Memory B cell (primary cell): Measurements from ENCODE around the gene IGSF9.
A peak's percentile ranks its signal among the peaks of the same experiment; 100 is the strongest.

Source experiments
- ATAC-seq: fragments of 150-1000 bp; cut with Tn5 transposase; 2 replicates; pipeline ENCODE4 v1.10.0; 2021; ENCODE audit warnings: low read depth, mild to moderate bottlenecking, moderate library complexity
- DNase-seq, 2 donors: peaks; one replicate each; pipeline ENCODE4 v3.0.0; 2022; ENCODE audit warnings: low spot score in 2 of 2
- H3K27ac Mint-ChIP-seq: one replicate; pipeline ENCODE4 v1.8.0; 2022; ENCODE audit warnings: mild to moderate bottlenecking, moderate library complexity, mixed read lengths
- H3K27me3 Mint-ChIP-seq: one replicate; pipeline ENCODE4 v1.8.0; 2022; ENCODE audit warnings: mixed read lengths
- H3K36me3 Mint-ChIP-seq: one replicate; pipeline ENCODE4 v1.8.0; 2022; ENCODE audit warnings: mild to moderate bottlenecking, mixed read lengths
- H3K4me1 Mint-ChIP-seq: one replicate; pipeline ENCODE4 v1.8.0; 2022; ENCODE audit warnings: mixed read lengths
- H3K4me3 Mint-ChIP-seq: one replicate; pipeline ENCODE4 v1.8.0; 2022; ENCODE audit warnings: mild to moderate bottlenecking, moderate library complexity, mixed read lengths
- H3K9me3 Mint-ChIP-seq: one replicate; pipeline ENCODE4 v1.8.0; 2022; ENCODE audit warnings: mixed read lengths

The IGSF9 gene

GRCh38 chr1:159928491-159929050 lies 16.8 kb downstream of the IGSF9 start:
- Mint-ChIP-seq H3K9me3 (no peaks in the 10 kb centered on the region), H3K36me3 (peaks cover 5% of the 10 kb centered on the region), H3K4me3 (no peak overlapping the region), H3K27me3 (peaks cover 4% of the 10 kb centered on the region), H3K4me1 (peaks cover 24% of the 10 kb centered on the region), H3K27ac (no peak overlapping the region)
- DNase-seq = no peak
- ATAC-seq = no peak

DNA sequence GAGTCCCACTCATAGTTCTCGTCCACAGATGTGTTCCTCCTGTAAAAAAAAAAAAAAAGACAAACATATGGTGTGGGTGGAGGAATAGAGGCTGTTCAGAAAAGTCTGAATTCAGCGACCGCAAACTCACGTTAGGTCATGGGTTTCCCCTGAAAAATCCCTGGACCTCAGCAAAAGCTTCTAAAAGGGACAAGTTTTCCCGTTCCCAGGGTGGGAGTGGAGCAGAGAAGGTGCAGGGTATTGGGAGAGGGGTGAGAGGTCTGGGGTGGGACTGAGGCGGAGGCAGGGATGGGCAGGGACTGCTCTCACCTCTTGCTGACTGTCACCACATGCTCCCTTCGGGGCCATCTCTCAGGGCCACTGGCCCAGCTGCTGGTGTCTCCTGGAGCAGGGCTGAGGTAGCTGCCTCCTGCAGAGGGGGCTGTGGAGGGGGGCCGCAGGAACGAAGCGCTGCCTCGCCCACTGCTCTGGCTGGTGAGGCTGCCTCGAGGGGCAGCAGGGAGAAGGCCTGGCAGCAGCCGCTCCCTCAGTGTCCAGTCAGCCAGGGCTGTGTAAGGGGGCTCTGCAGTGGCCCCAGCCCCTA lies 17.5 kb downstream of the IGSF9 start:
- H3K36me3 Mint-ChIP-seq = peaks cover 5% of the 10 kb centered on the region
- H3K9me3 Mint-ChIP-seq = no peaks in the 10 kb centered on the region
- peaks cover 4% of the 10 kb centered on the region for H3K27me3 Mint-ChIP-seq
- H3K4me3 Mint-ChIP-seq = no peak overlapping the region
- H3K27ac Mint-ChIP-seq = no peak overlapping the region
- DNase-seq (no peak), ATAC-seq (no peak)
- peaks cover 28% of the 10 kb centered on the region for H3K4me1 Mint-ChIP-seq

DNA sequence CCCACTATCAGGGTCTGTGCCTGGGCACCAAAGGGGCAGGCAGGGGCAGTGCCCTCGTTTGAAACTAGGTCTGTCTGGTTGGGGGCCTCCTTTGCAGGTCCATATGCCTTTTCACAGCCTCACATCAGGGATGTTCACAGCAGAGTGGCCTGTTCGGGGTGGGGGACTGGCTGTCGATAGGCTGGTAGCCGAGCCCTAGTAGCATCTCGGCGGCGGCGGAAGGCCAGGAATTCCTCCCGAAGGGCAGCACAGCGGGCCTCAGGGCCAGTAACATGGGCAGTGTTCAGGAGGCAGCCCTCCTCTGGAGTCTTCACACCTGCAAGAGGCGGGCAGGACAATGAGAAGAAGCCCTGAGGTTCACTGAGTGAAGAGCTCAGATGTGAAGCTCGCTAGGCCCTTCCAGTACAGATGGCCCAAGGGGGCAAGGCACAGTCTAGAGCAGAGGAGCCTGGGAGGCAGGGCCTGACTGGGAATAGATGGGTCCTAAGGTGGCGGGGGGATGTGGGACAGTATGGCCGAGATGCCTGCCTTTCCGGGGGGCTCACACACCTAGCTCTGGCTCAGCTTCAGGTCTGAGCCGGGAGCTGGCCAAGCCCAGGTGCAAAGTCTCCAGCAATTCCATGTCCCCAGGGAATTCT lies 18.1 kb downstream of the IGSF9 start:
- Mint-ChIP-seq H3K36me3 (peaks cover 5% of the 10 kb centered on the region), H3K4me3 (no peak overlapping the region), H3K9me3 (no peaks in the 10 kb centered on the region), H3K27me3 (peaks cover 4% of the 10 kb centered on the region), H3K27ac (peak overlapping the region; percentile 100), H3K4me1 (peaks cover 32% of the 10 kb centered on the region)
- DNase-seq (no peak), ATAC-seq (no peak)

DNA sequence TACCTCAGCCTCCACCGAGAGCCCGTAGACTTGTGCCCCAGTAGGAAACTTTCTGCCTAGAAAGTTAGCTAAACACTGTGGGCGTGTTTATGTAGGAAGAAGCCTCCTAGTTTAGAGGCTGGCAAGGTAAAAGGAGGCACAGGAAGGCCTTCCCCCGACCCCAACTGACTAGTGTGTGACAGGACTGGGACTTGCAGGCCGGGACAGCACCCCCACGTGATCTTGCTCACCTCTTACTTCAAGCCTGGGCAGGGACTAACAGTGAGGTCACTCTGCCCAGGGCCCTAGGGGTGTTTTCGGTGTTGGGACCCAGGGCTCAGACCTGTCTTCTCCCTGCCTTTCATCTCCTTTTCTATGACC lies 19.7 kb downstream of the IGSF9 start:
- Mint-ChIP-seq H3K36me3 (peaks cover 7% of the 10 kb centered on the region), H3K9me3 (no peaks in the 10 kb centered on the region), H3K27ac (peak overlapping the region; percentile 100), H3K4me3 (peak overlapping the region; percentile 89), H3K4me1 (peaks cover 47% of the 10 kb centered on the region), H3K27me3 (no peaks in the 10 kb centered on the region)
- DNase-seq (no peak), ATAC-seq (no peak)

GRCh38 chr1:159924791-159925718 lies 20.4 kb downstream of the IGSF9 start, which contains the start of gene TAGLN2:
TSS of gene TAGLN2 (minus strand) at chr1:159925507. CDS start at chr1:159920509, 4,998 bp downstream.
- H3K27ac Mint-ChIP-seq = peak within 1 kb of the TSS; percentile 100
- peaks cover 49% of the 10 kb centered on the region for H3K4me1 Mint-ChIP-seq
- ATAC-seq (peak; percentile 46), DNase-seq (peak; percentile 92 to 95)
- no peaks in the 10 kb centered on the region for H3K27me3 Mint-ChIP-seq
- H3K9me3 Mint-ChIP-seq = no peaks in the 10 kb centered on the region
- H3K36me3 Mint-ChIP-seq = peaks cover 12% of the 10 kb centered on the region
- H3K4me3 Mint-ChIP-seq = peak within 1 kb of the TSS; percentile 89

DNA sequence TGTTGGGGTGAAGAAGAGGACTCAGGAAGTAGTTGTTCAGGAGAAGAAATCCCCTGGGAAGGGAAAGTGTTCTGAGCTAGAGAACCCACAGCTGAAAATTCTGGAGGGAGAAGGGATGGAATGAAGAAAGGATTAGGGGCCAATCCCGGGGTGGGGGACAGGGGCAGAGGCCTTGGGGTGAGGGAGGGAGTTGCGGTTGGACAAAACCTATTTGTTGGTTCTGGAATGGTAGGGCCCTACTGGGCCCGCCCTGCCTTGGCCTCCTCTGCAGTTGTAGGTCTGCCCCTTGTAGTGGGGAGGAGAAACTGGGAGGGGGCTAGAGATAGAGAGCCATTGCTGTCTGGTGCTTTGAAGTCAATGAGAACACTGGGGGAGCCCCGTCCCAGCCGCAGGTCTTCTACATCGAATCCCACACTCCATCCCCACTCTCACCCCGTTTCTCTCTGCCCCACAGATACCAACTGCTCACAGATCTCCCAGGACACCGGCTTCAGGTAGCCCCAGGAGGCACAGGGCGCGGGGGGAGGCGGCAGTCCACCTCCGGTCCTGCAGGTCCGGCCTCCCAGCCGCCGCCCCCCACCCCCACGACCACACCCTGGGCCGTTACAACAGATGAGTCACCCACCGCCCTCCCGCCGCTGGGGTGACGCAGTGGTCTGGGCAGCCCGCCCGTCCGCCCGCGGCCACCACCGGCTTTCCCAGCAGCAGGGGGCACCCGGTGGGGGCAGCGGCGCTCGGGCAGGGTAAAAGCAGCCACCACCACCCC lies 21.2 kb downstream of the IGSF9 start:
- peaks cover 54% of the 10 kb centered on the region for H3K4me1 Mint-ChIP-seq
- peak overlapping the region; percentile 100 for H3K27ac Mint-ChIP-seq
- H3K9me3 Mint-ChIP-seq = no peaks in the 10 kb centered on the region
- H3K4me3 Mint-ChIP-seq = peak overlapping the region; percentile 89
- ATAC-seq (peak; percentile 18), DNase-seq (peak; percentile 70 to 73)
- peaks cover 17% of the 10 kb centered on the region for H3K36me3 Mint-ChIP-seq
- no peaks in the 10 kb centered on the region for H3K27me3 Mint-ChIP-seq

GRCh38 chr1:159923203-159924024 lies 22.0 kb downstream of the IGSF9 start:
- peak; percentile 53 for ATAC-seq
- H3K27ac Mint-ChIP-seq = peak overlapping the region; percentile 100
- H3K4me3 Mint-ChIP-seq = peak overlapping the region; percentile 89
- peak; percentile 88 to 90 for DNase-seq
- peaks cover 18% of the 10 kb centered on the region for H3K36me3 Mint-ChIP-seq
- peaks cover 55% of the 10 kb centered on the region for H3K4me1 Mint-ChIP-seq
- H3K9me3 Mint-ChIP-seq = no peaks in the 10 kb centered on the region
- H3K27me3 Mint-ChIP-seq = no peaks in the 10 kb centered on the region

GRCh38 chr1:159922511-159923202 lies 22.8 kb downstream of the IGSF9 start:
- H3K4me1 Mint-ChIP-seq = peaks cover 61% of the 10 kb centered on the region
- ATAC-seq = no peak
- peak overlapping the region; percentile 89 for H3K4me3 Mint-ChIP-seq
- no peaks in the 10 kb centered on the region for H3K9me3 Mint-ChIP-seq
- no peaks in the 10 kb centered on the region for H3K27me3 Mint-ChIP-seq
- peaks cover 24% of the 10 kb centered on the region for H3K36me3 Mint-ChIP-seq
- DNase-seq = peak in 1 of 2 donors; percentile 65
- peak overlapping the region; percentile 100 for H3K27ac Mint-ChIP-seq

- H3K36me3 Mint-ChIP-seq = peaks cover 28% of the 10 kb centered on the region
- H3K27ac Mint-ChIP-seq = peak overlapping the region; percentile 100
- peak; percentile 4 for ATAC-seq
- DNase-seq = peak; percentile 60 to 65
- H3K4me3 Mint-ChIP-seq = peak overlapping the region; percentile 89
- H3K9me3 Mint-ChIP-seq = no peaks in the 10 kb centered on the region
- peaks cover 64% of the 10 kb centered on the region for H3K4me1 Mint-ChIP-seq
- H3K27me3 Mint-ChIP-seq = no peaks in the 10 kb centered on the region
Measured at GRCh38 chr1:159921700-159922504, 23.5 kb downstream of the IGSF9 start.

DNA sequence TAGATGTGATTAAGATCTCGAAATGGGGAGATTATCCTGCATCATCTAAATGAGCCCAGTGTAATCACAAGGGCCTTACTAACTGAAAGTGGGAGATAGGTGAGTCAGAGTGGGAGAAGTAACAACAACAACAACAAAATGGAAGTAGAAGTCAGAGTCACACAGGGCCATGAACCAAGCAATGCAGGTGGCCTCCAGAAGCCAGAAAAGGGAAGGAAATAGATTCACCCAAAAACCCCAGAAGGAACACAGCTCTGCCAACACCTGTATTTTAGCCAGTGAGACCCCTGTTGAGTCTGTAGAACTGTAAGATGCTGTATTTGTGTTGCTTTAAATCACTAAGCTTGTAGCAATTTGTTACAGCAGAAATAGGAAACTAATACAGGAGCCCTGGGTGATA lies 24.2 kb downstream of the IGSF9 start:
- Mint-ChIP-seq H3K4me3 (peak overlapping the region; percentile 89), H3K9me3 (no peaks in the 10 kb centered on the region), H3K27me3 (no peaks in the 10 kb centered on the region), H3K4me1 (peaks cover 57% of the 10 kb centered on the region), H3K36me3 (peaks cover 32% of the 10 kb centered on the region), H3K27ac (peak overlapping the region; percentile 100)
- ATAC-seq (peak; percentile 32), DNase-seq (peak in 1 of 2 donors; percentile 65)

- Mint-ChIP-seq H3K4me3 (peak overlapping the region; percentile 89), H3K36me3 (peaks cover 36% of the 10 kb centered on the region), H3K4me1 (peaks cover 54% of the 10 kb centered on the region)
Measured at GRCh38 chr1:159920651-159921050, 24.8 kb downstream of the IGSF9 start.

DNA sequence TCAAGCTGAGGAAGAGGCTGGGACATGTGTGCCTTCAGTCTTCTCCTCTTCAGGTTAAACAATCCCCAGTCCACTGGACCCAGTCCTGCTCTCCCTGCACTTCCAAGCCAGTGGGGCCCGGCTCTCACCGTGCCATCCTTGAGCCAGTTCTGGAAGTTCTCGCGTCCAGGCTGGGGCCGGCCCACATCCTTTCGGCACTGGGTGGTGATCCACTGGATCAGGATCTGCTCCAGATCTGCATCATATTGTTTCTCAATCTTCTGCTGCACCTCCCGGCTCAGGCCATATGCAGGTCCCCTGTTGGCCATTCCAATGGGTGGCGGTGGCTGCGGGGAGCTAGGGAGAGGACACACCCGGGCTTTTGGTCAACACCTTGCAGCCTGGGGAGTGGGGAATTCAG lies 25.2 kb downstream of the IGSF9 start:
- H3K9me3 Mint-ChIP-seq = no peaks in the 10 kb centered on the region
- DNase-seq = no peak
- no peak for ATAC-seq
- H3K4me1 Mint-ChIP-seq = peaks cover 50% of the 10 kb centered on the region
- H3K27ac Mint-ChIP-seq = peak overlapping the region; percentile 100
- no peak overlapping the region for H3K4me3 Mint-ChIP-seq
- H3K36me3 Mint-ChIP-seq = peaks cover 34% of the 10 kb centered on the region
- H3K27me3 Mint-ChIP-seq = no peaks in the 10 kb centered on the region

More at GRCh38 chr1:159920651-159921050, 24.8 kb downstream of the IGSF9 start:
- no peak for DNase-seq
- H3K27ac Mint-ChIP-seq = peak overlapping the region; percentile 100
- ATAC-seq = no peak
- no peaks in the 10 kb centered on the region for H3K27me3 Mint-ChIP-seq
- no peaks in the 10 kb centered on the region for H3K9me3 Mint-ChIP-seq
